GM19193 (cell line): Measurements from ENCODE around the gene HAS3.

Source experiments
- POLR2A ChIP-seq: IDR thresholded peaks from 4 replicates; pipeline ENCODE4 v1.6.1; 2011; ENCODE audit not compliant: insufficient read depth, insufficient read length; ENCODE audit errors: extremely low read depth

The HAS3 gene, protein sequence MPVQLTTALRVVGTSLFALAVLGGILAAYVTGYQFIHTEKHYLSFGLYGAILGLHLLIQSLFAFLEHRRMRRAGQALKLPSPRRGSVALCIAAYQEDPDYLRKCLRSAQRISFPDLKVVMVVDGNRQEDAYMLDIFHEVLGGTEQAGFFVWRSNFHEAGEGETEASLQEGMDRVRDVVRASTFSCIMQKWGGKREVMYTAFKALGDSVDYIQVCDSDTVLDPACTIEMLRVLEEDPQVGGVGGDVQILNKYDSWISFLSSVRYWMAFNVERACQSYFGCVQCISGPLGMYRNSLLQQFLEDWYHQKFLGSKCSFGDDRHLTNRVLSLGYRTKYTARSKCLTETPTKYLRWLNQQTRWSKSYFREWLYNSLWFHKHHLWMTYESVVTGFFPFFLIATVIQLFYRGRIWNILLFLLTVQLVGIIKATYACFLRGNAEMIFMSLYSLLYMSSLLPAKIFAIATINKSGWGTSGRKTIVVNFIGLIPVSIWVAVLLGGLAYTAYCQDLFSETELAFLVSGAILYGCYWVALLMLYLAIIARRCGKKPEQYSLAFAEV

DNA sequence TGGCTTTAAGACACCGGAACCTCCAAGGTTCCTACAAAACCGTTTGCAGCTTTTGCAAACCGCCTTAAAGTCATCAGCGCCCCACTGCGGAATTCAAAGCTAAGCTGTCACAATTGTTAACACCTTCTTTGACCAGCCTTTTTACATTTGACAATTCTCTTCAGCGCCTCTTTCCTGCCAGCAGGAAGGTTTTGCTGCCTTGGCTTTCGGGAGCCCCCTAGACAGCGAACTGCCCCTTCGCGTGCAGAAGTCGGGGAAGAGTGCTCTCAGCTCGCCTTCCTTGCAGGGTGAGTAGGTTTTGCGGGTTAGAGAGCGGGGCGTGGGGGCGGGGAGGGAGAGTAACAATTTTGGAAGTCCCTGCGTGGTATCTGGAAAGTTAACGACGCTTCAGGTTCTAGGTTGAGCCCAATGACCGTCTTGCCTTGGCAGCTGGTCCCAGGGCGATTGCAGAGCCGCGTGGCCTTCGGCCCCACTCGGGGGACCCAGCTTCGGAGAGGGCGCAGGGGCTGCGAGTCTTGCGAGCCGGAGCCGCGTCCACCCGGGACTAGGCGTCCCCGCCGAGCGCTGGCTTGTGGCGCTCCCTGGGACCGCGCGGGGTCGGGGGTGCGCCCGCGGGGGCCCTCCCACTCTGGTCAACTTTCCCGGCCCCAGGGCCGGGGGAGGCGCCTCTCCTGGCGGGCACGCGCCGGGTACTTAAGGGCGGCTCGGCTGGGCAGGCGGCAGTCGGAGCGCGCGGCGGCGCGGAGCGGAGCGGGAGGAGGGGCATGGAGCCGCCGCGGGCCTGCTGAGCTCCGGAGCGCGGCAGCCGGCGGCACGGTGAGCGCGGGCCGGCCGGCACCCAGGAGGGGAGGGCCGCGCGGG lies at the start of gene HAS3:
Gene HAS3, plus strand, starts transcription at position 153 of the 861 bp plus-strand sequence. CDS start 3,743 bp downstream, outside the sequence.
- no peak for TF ChIP-seq POLR2A

DNA sequence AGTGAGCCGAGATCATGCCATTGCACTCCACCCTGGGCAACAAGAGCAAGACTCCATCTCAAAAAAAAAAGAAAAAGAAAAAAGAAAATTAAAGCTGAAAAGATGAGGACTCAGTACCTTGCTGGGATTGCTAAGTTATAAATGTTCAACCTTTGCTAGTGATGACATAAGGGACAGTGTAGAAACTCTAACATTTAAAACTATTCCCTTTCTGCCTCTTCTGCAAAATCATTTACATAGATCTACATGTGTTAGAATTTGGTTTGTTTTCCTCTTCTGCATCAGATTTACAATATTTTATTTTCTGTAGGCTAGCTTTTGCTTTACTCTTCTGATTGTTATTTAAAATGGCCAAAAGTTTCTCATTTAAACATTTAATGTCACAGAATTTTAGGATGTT lies 49.5 kb upstream of the HAS3 start:
- TF ChIP-seq POLR2A: no peak

DNA sequence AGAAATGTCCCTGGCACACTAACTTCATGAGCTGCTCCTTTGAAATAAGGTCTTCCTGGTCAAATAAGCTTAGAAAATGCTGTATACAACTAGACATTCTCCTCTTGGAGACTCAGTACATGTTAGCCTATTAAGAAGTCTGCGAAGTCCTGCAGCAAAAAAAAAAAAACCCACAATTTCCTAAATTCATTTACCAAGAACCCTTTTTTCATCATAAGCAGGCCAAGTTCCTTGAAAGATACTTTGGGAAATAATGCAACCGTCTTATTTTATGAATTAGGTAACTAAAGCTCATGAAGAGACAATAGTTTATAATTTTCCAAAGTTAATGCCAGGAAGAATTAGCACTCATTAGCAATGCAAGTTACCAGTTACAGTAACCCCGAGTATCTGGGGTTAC lies 49.0 kb upstream of the HAS3 start:
- TF ChIP-seq POLR2A: no peak

DNA sequence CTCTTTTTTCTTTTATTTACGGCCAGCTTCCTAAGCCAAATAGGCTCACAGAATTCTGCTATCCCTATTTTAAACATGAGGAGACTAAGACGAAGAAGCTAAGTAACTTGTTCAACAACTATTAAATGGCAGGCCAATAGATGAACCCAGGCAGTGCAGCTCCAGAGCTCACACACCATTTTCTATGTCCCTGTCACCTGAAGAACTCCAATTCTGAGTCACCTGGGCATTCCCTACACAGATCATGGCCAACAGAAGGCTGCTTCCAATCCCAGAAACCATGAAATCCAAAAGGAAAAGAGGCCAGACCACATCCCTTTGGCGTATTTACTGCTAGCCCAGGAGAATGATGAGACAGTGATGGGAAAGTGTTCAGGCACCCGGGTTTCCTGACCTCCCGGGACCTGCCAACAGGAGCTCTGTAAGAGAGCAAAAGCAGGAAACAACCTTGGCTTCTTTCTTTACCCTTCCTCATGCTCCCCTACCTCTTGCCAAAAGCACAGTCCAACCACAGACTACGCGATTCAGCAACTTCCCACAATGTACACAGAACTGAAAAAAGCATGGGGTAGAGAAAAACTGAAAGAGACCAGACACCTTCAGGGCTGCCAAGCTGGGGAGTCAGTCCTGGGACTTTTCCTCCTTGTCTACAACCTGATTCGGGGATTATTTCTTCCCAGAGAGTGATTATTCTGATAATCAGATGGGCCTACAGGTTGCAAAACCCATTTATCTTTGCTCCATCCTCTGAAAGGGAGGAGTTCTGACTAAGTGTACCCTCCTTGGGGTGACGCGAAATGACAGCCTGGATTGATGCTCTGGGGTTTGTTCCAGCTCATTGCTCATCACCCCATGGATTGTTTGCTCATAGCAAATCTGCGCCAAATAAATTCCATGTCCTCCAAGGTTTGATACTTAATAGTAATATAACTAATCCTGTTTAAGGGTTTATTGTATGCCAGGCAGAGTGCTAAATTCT lies 47.8 kb upstream of the HAS3 start:
- TF ChIP-seq POLR2A: no peak

DNA sequence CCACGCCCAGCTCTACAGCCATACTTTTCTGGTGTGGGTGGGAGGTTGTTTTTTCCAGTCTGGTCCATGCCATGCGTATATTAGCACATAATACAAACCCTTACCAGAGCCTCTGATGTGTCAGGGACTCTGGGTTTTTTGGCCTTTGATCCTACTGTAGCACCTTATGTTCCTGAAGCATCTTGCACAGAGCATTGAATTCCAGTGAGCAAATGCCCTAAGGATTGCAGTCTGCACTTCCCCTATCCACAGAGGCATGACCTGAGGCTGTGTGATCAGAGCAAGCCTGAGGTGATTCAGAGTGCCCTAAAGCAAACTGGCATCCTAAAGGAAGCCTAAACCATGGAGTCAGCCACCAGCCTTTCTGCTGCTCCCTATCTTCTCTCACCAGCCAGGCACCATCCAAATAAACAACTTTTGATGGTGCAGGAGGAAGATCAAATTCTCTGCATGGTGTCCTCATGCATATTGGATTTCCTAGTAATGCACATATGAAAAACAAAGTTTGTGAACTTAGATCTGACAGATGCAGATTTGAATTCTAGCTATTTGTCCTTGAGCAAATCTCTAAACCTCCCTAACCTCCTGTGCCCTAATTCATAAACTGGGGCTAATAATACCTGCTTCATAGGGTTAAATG lies 41.2 kb upstream of the HAS3 start:
- no peak for TF ChIP-seq POLR2A

DNA sequence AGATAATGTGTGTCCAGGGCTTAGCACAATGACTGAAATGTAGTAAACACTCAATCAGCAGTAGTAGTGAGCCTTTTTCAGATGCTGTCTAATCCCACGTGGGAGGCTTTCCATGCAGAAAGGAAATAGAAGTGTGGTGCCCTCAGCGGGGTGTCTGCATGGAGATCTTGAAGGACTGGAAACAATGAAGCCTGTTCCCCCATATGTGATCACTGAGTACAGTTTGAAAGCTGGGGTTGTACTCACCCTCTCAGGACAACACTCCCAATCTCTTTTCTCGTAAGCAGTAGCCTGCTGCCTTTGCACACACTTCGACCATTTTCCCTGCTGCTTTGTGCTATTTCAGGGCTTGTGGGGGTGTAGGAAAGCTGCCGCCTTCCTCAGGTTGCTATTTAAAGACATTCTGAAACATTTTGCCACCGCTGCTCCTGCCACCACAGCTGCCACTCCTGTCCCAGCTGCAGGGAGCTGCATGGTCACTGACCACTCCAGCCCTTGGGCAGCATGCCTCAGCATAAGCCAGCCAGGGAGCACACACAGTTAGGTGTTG lies 40.6 kb upstream of the HAS3 start:
- no peak for TF ChIP-seq POLR2A

DNA sequence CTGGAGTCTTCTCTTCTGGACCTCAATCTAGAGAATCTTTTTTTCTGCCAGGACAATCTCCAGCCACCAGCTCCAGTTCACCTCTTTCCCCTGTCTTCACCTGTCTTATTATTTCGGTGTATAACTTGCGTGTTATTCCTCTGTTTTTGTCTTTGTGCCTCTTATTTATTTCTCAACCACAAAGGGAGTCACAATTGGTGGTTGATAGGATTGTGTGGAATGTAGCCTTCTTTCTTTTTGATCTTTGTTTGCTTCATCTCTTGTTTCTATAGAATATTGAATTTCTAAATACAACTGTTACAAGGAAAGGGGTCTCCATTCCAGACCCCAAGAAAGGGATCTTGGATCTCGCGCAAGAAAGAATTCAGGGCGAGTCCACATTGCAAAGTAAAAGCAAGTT lies 35.9 kb upstream of the HAS3 start:
- no peak for TF ChIP-seq POLR2A

DNA sequence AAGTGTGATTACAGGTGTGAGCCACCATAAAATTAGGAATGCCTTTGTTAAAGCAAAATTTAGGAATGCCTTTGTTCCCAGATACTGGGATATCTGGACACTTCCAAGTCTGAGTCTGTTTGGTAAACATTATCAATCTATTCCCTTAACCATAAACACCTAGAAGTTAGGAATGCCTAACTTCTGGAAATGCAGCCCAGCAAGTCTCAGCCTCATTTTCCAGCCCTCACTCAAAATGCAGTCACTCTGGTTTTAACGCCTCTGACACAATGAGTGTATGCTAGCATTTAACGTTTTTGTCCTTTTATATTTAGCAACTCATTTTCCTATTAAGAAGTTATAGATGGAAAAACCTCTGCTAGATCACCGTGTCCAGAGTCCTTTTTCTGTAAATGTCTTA lies 34.4 kb upstream of the HAS3 start:
- no peak for TF ChIP-seq POLR2A

DNA sequence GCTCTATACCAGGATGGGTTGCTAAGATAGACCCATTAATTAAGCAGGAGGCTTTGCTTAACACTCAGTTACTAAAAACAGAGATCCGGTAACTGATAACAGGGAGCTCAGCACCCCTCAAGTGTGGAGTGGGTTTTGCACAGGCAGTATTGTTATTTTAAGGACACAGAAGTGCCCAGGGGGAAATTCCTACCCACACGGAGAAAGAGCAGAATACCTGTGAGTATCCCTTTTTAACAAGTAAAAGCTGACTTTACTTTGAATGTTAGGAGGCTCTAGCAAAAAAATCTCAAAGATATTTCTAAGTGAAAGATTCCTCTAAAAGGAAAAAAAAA lies 32.8 kb upstream of the HAS3 start:
- TF ChIP-seq POLR2A: no peak

DNA sequence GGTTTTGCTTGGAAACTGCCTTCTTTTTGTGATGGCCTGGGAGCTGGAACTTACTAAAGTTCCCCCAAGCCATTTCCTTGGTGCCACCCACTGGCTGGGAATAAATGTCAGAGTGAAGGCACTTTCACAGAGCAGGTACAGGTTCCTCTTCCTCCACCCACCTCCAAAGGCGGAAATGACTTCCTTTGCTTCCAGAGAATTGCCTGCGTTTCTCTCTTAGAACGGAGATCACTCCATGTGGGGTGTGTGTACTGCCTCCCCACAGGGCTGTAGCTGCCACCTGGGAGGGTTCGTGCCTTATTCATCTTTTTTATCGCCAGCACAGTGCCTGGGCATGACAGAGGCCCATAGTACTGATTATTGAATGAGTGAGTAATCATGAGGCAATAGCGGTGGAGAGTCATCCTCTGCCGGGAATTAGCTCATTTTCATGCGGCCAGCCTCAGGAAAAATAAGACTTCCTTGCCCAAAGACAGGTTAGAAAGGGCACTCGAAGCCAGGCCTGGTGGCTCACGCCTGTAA lies 32.2 kb upstream of the HAS3 start:
- TF ChIP-seq POLR2A: no peak

DNA sequence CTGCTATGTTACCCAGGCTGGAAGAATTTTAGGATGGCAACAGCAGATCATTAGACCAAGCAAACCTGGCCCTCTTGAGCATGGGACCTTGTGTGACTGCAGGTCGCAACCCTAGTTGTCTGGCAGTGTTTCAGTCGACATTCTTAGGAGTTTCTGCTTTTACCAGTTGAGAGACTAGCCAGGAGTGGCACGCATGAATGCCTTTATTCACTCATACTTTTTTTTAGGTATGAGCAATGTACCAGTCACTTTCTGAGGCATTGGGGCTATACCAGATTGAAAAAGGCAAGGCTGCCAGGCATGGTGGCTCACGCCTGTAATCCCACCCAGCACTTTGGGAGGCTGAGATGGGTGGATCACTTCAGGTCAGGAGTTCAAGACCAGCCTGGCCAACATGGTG lies 28.2 kb upstream of the HAS3 start:
- no peak for TF ChIP-seq POLR2A

DNA sequence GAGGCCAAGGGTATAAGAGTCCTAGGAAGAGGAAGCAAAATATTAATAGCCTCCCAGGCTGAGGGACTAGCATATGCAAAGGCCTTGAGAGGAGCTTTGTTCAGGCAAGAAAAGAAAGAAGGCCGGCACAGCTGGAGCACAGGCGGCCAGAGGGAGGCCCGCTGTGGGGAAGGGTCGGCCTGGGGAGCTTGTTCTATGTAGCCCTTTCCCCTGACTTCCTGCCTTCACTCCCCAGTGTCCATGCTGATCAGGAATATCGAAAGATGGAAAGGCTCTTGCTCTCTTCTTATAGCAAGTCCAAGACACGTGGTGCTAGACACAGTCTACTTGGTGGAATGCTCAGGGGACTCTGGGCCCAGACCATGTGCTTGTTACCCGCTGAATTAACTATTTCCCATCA lies 27.4 kb upstream of the HAS3 start:
- TF ChIP-seq POLR2A: no peak

DNA sequence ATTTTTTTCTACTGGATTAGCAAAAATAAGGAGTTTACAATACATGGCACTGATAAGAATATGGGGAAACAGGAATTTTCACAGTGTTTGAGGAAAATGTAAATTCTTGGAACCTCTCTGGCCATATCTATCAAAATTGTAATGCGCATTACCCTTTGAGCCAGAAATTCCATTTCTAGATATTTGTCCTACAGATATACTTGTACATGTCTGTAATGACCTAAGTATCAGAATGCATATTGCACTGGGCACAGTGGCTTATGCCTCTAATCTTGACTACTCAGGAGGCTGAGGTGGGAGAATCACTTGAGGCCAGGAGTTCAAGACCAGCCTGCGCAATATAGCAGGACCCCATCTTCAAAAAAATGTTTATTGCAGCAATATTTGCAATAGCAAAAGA lies 25.8 kb upstream of the HAS3 start:
- TF ChIP-seq POLR2A: no peak
